H1 (cell line): ENCODE results near the gene NR2F2. TPM values are rescaled to one million over a fixed set of nuclear protein-coding genes. Genes with fewer than 3 reads are reported as not detected.

Experiments
- CTCF ChIA-PET: fragments of 300-600 bp; sonication (Branson Sonifier 250); formaldehyde crosslinking; loops from one replicate; lab custom pipeline; 2021; ENCODE audit not compliant: partially characterized antibody; lab: Charles Lee
- POLR2A ChIA-PET: fragments of 300-600 bp; sonication (Branson Sonifier 250); formaldehyde crosslinking; loops from one replicate; lab custom pipeline; 2021; ENCODE audit warnings: inconsistent platforms; ENCODE audit not compliant: partially characterized antibody; lab: Charles Lee
- DNase-seq, 2 experiments: peaks; one replicate each; pipeline versions ENCODE4 v3.0.0 to v3.0.0-alpha.2; 2010 to 2022; ENCODE audit warnings: low spot score in 2 of 2, low read depth in 1 of 2, mixed read lengths in 1 of 2
- FAIRE-seq: peaks from 2 replicates; lab custom pipeline; 2011; peaks lifted over from hg19 to GRCh38; lab: Jason Lieb, UNC
- H2AFZ ChIP-seq: 2 replicates; pipeline ENCODE4 v1.8.1; 2012; ENCODE audit warnings: low read length, inconsistent platforms
- H2AK5ac ChIP-seq: 2 replicates; pipeline ENCODE4 v1.6.1; 2013; ENCODE audit warnings: low read depth, low read length
- H2BK120ac ChIP-seq: replicated peaks from 2 replicates; pipeline ENCODE3; 2013; ENCODE audit warnings: low read depth, low read length, inconsistent platforms
- H2BK12ac ChIP-seq: 2 replicates; pipeline ENCODE4 v1.6.1; 2013; ENCODE audit warnings: low read depth, low read length
- H2BK15ac ChIP-seq: 2 replicates; pipeline ENCODE4 v1.6.1; 2013; ENCODE audit warnings: low read length
- H2BK20ac ChIP-seq: 2 replicates; pipeline ENCODE4 v1.6.1; 2013; ENCODE audit warnings: low read length
- H2BK5ac ChIP-seq: 2 replicates; pipeline ENCODE4 v1.6.1; 2013; ENCODE audit warnings: low read depth, low read length
- H3K14ac ChIP-seq: 2 replicates; pipeline ENCODE4 v1.6.1; 2013; ENCODE audit warnings: inconsistent platforms; ENCODE audit not compliant: insufficient read length
- H3K18ac ChIP-seq: 2 replicates; pipeline ENCODE4 v1.6.1; 2013; ENCODE audit warnings: low read length; ENCODE audit errors: extremely low read depth
- H3K23ac ChIP-seq: 2 replicates; pipeline ENCODE4 v1.6.1; 2013; ENCODE audit warnings: inconsistent platforms; ENCODE audit not compliant: insufficient read length
- H3K23me2 ChIP-seq: 2 replicates; pipeline ENCODE4 v1.6.1; 2013; ENCODE audit warnings: low read depth, low read length
- H3K27ac ChIP-seq: 2 replicates; pipeline ENCODE4 v1.6.1; 2011; ENCODE audit warnings: low read depth, low read length, inconsistent platforms
- H3K27me3 ChIP-seq, 4 experiments: replicated peaks in 1 of 4; 1 replicate in 1 of 4; 2 replicates in 3 of 4; pipeline versions ENCODE4 v1.6.1 to v1.8.1; 2011 to 2013; ENCODE audit warnings: low read length in 3 of 4, mild to moderate bottlenecking in 3 of 4, inconsistent platforms in 2 of 4, mixed read lengths in 2 of 4, moderate library complexity in 1 of 4; ENCODE audit not compliant: control insufficient read depth in 3 of 4, insufficient read depth in 3 of 4; ENCODE audit errors: extremely low read depth in 1 of 4
- H3K36me3 ChIP-seq, 4 experiments: 2 replicates each; pipeline versions ENCODE4 v1.6.1 to v1.8.1; 2011 to 2013; ENCODE audit warnings: mild to moderate bottlenecking in 4 of 4, low read length in 3 of 4, moderate library complexity in 2 of 4, control low read depth in 1 of 4, inconsistent platforms in 1 of 4; ENCODE audit not compliant: insufficient read depth in 4 of 4, control insufficient read depth in 2 of 4
- H3K4ac ChIP-seq: replicated peaks from 2 replicates; pipeline ENCODE3; 2013; ENCODE audit warnings: low read length, low read depth, mixed read lengths, inconsistent platforms; ENCODE audit not compliant: insufficient read length
- H3K4me1 ChIP-seq, 4 experiments: replicated peaks in 1 of 4; 1 replicate in 1 of 4; 2 replicates in 3 of 4; pipeline versions ENCODE4 v1.6.1 to v1.8.1; 2011 to 2013; ENCODE audit warnings: low read length in 3 of 4, inconsistent platforms in 2 of 4, mixed read lengths in 1 of 4; ENCODE audit not compliant: insufficient read depth in 4 of 4, control insufficient read depth in 3 of 4
- H3K4me2 ChIP-seq, 2 experiments: 2 replicates each; pipeline versions ENCODE4 v1.6.1 to v1.8.1; 2011 to 2013; ENCODE audit warnings: low read depth in 2 of 2, low read length in 2 of 2, control low read depth in 1 of 2, inconsistent platforms in 1 of 2, mild to moderate bottlenecking in 1 of 2; ENCODE audit not compliant: insufficient read depth in 1 of 2
- H3K4me3 ChIP-seq, 4 experiments: fragments of 200-600, 300-600 bp in 1 of 4; sonication (generic), shearing (Covaris generic), sonication (Bioruptor Twin) in 1 of 4; 2 replicates each; pipeline versions ENCODE4 v1.5.1 to v1.8.1; 2011 to 2016; ENCODE audit warnings: low read length in 4 of 4, low read depth in 3 of 4, control low read depth in 2 of 4, inconsistent platforms in 2 of 4, mild to moderate bottlenecking in 2 of 4, mixed read lengths in 1 of 4, moderate library complexity in 1 of 4; ENCODE audit not compliant: insufficient read depth in 2 of 4; ENCODE audit errors: extremely low read depth in 1 of 4
- H3K56ac ChIP-seq: replicated peaks from 2 replicates; pipeline ENCODE3; 2013; ENCODE audit warnings: low read depth, mild to moderate bottlenecking, mixed read lengths, low read length, inconsistent platforms; ENCODE audit not compliant: insufficient read length
- H3K79me1 ChIP-seq: 2 replicates; pipeline ENCODE4 v1.6.1; 2013; ENCODE audit warnings: low read depth, low read length, control low read depth
- H3K79me2 ChIP-seq, 2 experiments: 2 replicates each; pipeline versions ENCODE4 v1.6.1 to v1.8.1; 2012 to 2013; ENCODE audit warnings: low read length in 2 of 2, mild to moderate bottlenecking in 2 of 2, inconsistent platforms in 1 of 2; ENCODE audit not compliant: insufficient read depth in 2 of 2, control insufficient read depth in 1 of 2
- H3K9ac ChIP-seq, 4 experiments: replicated peaks in 1 of 4; 1 replicate in 1 of 4; 2 replicates in 3 of 4; pipeline versions ENCODE4 v1.6.1 to v1.8.1; 2011 to 2013; ENCODE audit warnings: low read depth in 3 of 4, low read length in 3 of 4, control low read depth in 2 of 4, mild to moderate bottlenecking in 2 of 4, moderate library complexity in 2 of 4, inconsistent platforms in 1 of 4; ENCODE audit errors: extremely low read depth in 1 of 4
- H3K9me3 ChIP-seq, 2 experiments: 2 replicates each; pipeline versions ENCODE4 v1.6.1 to v1.8.1; 2012 to 2013; ENCODE audit warnings: mild to moderate bottlenecking in 2 of 2, moderate library complexity in 2 of 2, control low read depth in 1 of 2, inconsistent platforms in 1 of 2, low read depth in 1 of 2, low read length in 1 of 2, mixed read lengths in 1 of 2; ENCODE audit not compliant: insufficient read depth in 2 of 2
- H4K20me1 ChIP-seq, 2 experiments: replicated peaks in 1 of 2; 2 replicates each; pipeline versions ENCODE3 to v1.8.1; 2011 to 2013; ENCODE audit warnings: inconsistent platforms in 2 of 2, low read length in 2 of 2, mild to moderate bottlenecking in 1 of 2; ENCODE audit not compliant: insufficient read depth in 2 of 2, control insufficient read depth in 1 of 2
- H4K5ac ChIP-seq: 2 replicates; pipeline ENCODE4 v1.6.1; 2013; ENCODE audit warnings: low read length, low read depth, mixed read lengths, inconsistent platforms; ENCODE audit not compliant: insufficient read length
- H4K8ac ChIP-seq: 2 replicates; pipeline ENCODE4 v1.8.0; 2013; ENCODE audit warnings: mild to moderate bottlenecking, moderate library complexity, low read length, inconsistent platforms; ENCODE audit not compliant: insufficient read depth; ENCODE audit errors: extremely low read depth
- H4K91ac ChIP-seq: replicated peaks from 2 replicates; pipeline ENCODE3; 2013; ENCODE audit warnings: low read length, mixed read lengths, inconsistent platforms; ENCODE audit not compliant: insufficient read length
- RFX5 ChIP-seq: IDR thresholded peaks from 2 replicates; pipeline ENCODE4 v1.6.1; 2011; ENCODE audit warnings: low read depth, low read length, improper control_type of control experiment, borderline replicate concordance
- RNF2 ChIP-seq: fragments of 200-900, 300-1000 bp; sonication (generic); IDR thresholded peaks from 2 replicates; pipeline ENCODE4 v1.7.1; 2016; ENCODE audit warnings: borderline replicate concordance, low read depth, mild to moderate bottlenecking, antibody characterized with exemption, low read length; ENCODE audit not compliant: poor library complexity, severe bottlenecking; ENCODE audit errors: missing control alignments
- WGBS, 2 experiments: shearing (Covaris generic) in 1 of 2; methylation state at CpG; one replicate each; pipeline versions ENCODE4 v1.1.6 to v1.1.7; 2013 to 2015; ENCODE audit warnings: low lambda C conversion rate in 2 of 2, mixed read lengths in 2 of 2, inconsistent platforms in 1 of 2, low coverage in 1 of 2, missing lambda C conversion rate in 1 of 2; ENCODE audit not compliant: insufficient replicate concordance in 2 of 2, insufficient coverage in 1 of 2, insufficient read length in 1 of 2; ENCODE audit errors: extremely low coverage in 1 of 2, missing lambda C conversion rate in 1 of 2; 5-methylcytosine and 5-hydroxymethylcytosine counted together
- polyA plus RNA-seq, 7 experiments: library from polyadenylated mRNA; depleted of rRNA in 3 of 7; stranded (reverse) in 5 of 7; unstranded in 2 of 7; fragments of >200 nt in 5 of 7; fragments of 200-250 nt in 2 of 7; gene quantifications; 1 replicate in 5 of 7; 2 replicates in 1 of 7; 4 replicates in 1 of 7; pipeline versions ENCODE4 v1.2.1 to v1.2.3, GENCODE V29; 2011 to 2013; ENCODE audit warnings: missing spikeins in 2 of 7, mixed read lengths in 2 of 7
- total RNA-seq: library from RNA; stranded (reverse); fragmentation: NEBNext Ultra II Directional; extraction: Animal tissue kit (Norgen Biotek cat#: 25700); gene quantifications from 2 replicates; pipeline ENCODE4 v1.2.1, GENCODE V29; 2021

The NR2F2 gene
- total and polyA plus RNA-seq, 2 of the 8 experiments (the other 6 are each of a cell fraction or from before 2014, with no cell fraction given) = 0.03 TPM; not detected in 1

DNA sequence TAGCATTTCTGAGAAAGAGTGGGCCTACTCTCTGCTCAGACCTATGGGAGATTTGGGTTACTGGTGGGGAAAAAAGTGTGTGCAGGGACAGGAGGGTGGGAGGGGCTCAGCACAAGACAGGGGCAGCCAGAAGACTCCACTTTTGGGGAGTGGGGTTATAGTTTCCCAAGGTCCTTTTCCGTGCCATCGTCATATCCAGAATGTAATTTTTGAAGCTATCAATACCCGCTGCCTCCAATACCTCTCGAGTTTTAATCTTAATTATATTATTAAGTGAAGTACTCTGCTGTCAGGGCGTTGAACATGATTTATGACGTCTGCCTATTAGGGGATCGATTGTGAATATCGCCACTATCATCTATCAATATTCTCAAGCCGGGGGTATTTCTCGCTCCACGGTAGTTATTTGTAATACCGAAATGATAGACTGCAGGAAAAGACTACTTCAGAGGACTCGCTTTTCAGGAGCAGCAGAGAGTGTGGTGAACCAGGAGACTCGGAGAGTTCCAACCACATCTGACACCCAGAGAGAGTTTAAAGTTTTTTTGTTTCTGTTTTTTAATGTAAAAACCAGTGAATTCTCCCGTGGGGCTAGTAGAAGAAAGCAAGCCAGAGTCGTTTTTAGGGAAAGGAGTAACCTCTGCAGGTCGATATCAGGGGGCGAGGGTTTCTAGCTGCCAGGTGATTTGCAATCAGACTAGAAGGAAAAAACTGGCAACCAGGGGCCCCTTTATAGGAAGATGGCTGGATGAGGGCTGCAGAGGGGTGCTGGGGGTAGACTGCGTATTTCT is 20.6 kb downstream of the NR2F2 start:
- ChIA-PET POLR2A (no interaction called here), CTCF (interaction anchor here (0.8 to 3.0 kb wide), 2 partner anchors 24 to 1681 kb away, joined by 3 to 12 read pairs; no protein-coding TSS in a partner anchor)
- peaks cover 8 to 32% of the 10 kb centered on the region in 2 experiments for H4K20me1 ChIP-seq
- H2AFZ ChIP-seq = no peak overlapping the region
- H3K79me1 ChIP-seq = no peaks in the 10 kb centered on the region
- no peaks in the 10 kb centered on the region for H3K79me2 ChIP-seq
- H4K91ac ChIP-seq = no peak overlapping the region
- H3K56ac ChIP-seq = no peak overlapping the region
- peaks cover 11 to 25% (median 15%) of the 10 kb centered on the region in 4 experiments; a peak in 6 of 7 replicates for H3K4me1 ChIP-seq
- peaks cover 3% of the 10 kb centered on the region; the same call in 1 of the 2 replicates for H3K23me2 ChIP-seq
- no peak overlapping the region for H2BK15ac ChIP-seq
- H3K4me2 ChIP-seq = peak overlapping the region in 1 of 2 experiments; percentile 44; a peak in 1 of 4 replicates
- no peak overlapping the region for H2BK5ac ChIP-seq
- no peaks in the 10 kb centered on the region for H3K9me3 ChIP-seq
- no peak overlapping the region for H2AK5ac ChIP-seq
- no peak overlapping the region for H3K18ac ChIP-seq
- no peak overlapping the region; a peak in 1 of 8 replicates for H3K4me3 ChIP-seq
- DNase-seq = no peak
- no peak overlapping the region for H3K14ac ChIP-seq
- H2BK12ac ChIP-seq = no peak overlapping the region
- 18% methylated on average over 19 of the region's 19 CpGs; no CpG with 5 or more reads in 1 of the 2 experiments for WGBS, 2 experiments
- no peak for FAIRE-seq
- H2BK120ac ChIP-seq = no peak overlapping the region
- H3K9ac ChIP-seq = no peak overlapping the region
- peaks cover 95 to 100% (median 99%) of the 10 kb centered on the region in 4 experiments for H3K27me3 ChIP-seq
- no peak overlapping the region for H2BK20ac ChIP-seq
- no peak overlapping the region for H3K27ac ChIP-seq
- H4K8ac ChIP-seq = no peak overlapping the region; the same call in 1 of the 2 replicates
- H4K5ac ChIP-seq = no peak overlapping the region
- H3K4ac ChIP-seq = no peak overlapping the region
- no peak overlapping the region for H3K23ac ChIP-seq
- H3K36me3 ChIP-seq = no peaks in the 10 kb centered on the region
- peak; percentile 85 for TF ChIP-seq RNF2
- TF ChIP-seq RFX5 = no peak
